Lower lobe of right lung (tissue), 2 donors: ENCODE results near the gene PLEK2. TPM values are rescaled to one million over a fixed set of nuclear protein-coding genes. Genes with fewer than 3 reads are reported as not detected.
A peak's percentile ranks its signal among the peaks of the same experiment; 100 is the strongest.
"Not testable (repeated sequence)": the region's sequence is repeated elsewhere in the genome, so short reads cannot be mapped to it uniquely, and the experiment has no call there.

ENCODE experiments used
- ATAC-seq, 2 donors: fragments of 200-7000 bp; cut with Tn5 transposase; one replicate each; pipeline ENCODE4 v1.9.1; 2020 to 2022; ENCODE audit warnings: mild to moderate bottlenecking in 2 of 2, moderate library complexity in 2 of 2
- DNase-seq: peaks from one replicate; pipeline ENCODE4 v3.0.0-alpha.2; 2020
- H3K27ac ChIP-seq: fragments of 200-600 bp; one replicate; pipeline ENCODE4 v1.8.0; 2022
- H3K27me3 ChIP-seq: fragments of 200-600 bp; one replicate; pipeline ENCODE4 v1.8.0; 2022; ENCODE audit warnings: low read depth
- H3K36me3 ChIP-seq: fragments of 200-600 bp; one replicate; pipeline ENCODE4 v1.8.0; 2022; ENCODE audit warnings: mild to moderate bottlenecking
- H3K4me1 ChIP-seq: fragments of 200-600 bp; one replicate; pipeline ENCODE4 v1.8.0; 2022
- H3K4me3 ChIP-seq: fragments of 200-600 bp; one replicate; pipeline ENCODE4 v1.8.0; 2022; ENCODE audit warnings: mild to moderate bottlenecking
- H3K9me3 ChIP-seq: fragments of 200-600 bp; one replicate; pipeline ENCODE4 v1.8.0; 2022
- intact Hi-C: fragments of 100-400 bp; cut with DNase I; formaldehyde crosslinking; loops from one replicate; pipeline ENCODE4 v1.11.0; 2022
- total RNA-seq: library from RNA; stranded (reverse); fragmentation: NEBNext Ultra II Directional; extraction: Animal tissue kit (Norgen Biotek cat#: 25700); gene quantifications from one replicate; pipeline ENCODE4 v1.2.1, GENCODE V29; 2021
- TF ChIP-seq, protein P1 (sequence below): fragments of 200-600 bp; IDR thresholded peaks from one replicate; pipeline ENCODE4 v1.8.0; 2022; ENCODE audit warnings: antibody characterized with exemption, mild to moderate bottlenecking
- donor health status: DM: no; HTN: yes; CAD: no; lungs with severe emphysema.

PLEK2 gene
- total RNA-seq, 1 donor from 2014 or later: 2.3 TPM

DNA sequence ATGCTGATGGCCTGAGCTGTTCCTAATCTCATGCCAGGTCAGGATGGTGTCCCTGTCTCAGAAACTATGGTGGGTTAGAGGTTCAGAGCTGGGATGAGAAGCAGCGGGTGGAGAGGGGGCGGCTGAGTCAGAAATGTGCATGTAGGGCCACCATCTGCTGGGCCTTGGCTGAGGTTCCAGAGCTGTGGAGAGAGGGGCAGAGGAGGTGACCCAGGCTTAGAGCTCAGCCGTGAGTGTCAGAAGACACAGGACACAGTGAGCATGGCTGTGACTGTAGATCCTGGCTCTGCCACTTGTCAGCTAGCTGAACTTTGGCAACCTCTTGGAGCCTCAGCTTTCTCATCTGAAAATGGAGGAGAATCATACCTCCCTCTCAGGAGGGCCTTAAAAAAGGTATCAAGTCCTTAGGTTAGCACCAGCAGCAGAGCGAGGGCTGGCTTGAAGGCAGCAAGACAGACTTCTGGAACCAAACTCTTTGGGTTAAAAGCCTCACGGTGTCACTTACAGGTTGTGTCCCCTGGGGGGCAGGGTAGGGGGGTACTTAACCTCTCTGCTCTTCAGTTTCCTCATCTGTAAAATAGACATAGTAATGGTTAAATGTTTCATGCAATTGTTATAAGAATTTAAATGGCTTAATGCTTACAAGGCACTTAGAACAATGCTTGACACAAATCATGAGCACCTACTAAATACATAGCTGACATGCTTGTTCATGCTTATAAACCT is 41.8 kb upstream of the PLEK2 start:
- intact Hi-C loops: no loop called here
- DNase-seq: no peak

DNA sequence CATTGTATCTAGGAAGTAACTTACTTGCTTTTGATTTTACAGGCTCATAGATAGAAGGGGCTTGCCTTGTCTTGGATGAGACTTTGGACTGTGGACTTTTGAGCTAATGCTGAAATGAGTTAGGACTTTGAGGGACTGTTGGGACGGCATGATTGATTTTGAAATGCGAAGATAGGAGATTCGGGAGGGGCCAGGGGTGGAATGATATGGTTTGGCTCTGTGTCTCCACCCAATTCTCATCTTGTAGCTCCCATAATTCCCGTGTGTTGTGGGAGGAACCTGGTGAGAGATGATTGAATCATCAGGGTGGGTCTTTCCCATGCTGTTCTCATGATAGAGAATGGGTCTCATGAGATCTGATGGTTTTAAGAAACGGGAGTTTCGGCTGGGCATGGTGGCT is 39.7 kb upstream of the PLEK2 start:
- ATAC-seq, H3K9me3 ChIP-seq, H3K4me1 ChIP-seq, intact Hi-C loops, H3K36me3 ChIP-seq, DNase-seq, H3K27ac ChIP-seq, H3K4me3 ChIP-seq, H3K27me3 ChIP-seq: not testable (repeated sequence)

More for the DNA sequence above, 41.8 kb upstream of the PLEK2 start:
- H3K36me3 ChIP-seq: no peaks in the 10 kb centered on the region
- no peaks in the 10 kb centered on the region for H3K4me1 ChIP-seq
- no peaks in the 10 kb centered on the region for H3K9me3 ChIP-seq
- H3K4me3 ChIP-seq: no peak overlapping the region
- TF ChIP-seq, protein P1, sequence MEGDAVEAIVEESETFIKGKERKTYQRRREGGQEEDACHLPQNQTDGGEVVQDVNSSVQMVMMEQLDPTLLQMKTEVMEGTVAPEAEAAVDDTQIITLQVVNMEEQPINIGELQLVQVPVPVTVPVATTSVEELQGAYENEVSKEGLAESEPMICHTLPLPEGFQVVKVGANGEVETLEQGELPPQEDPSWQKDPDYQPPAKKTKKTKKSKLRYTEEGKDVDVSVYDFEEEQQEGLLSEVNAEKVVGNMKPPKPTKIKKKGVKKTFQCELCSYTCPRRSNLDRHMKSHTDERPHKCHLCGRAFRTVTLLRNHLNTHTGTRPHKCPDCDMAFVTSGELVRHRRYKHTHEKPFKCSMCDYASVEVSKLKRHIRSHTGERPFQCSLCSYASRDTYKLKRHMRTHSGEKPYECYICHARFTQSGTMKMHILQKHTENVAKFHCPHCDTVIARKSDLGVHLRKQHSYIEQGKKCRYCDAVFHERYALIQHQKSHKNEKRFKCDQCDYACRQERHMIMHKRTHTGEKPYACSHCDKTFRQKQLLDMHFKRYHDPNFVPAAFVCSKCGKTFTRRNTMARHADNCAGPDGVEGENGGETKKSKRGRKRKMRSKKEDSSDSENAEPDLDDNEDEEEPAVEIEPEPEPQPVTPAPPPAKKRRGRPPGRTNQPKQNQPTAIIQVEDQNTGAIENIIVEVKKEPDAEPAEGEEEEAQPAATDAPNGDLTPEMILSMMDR: no peak
- peak in 1 of 2 donors; percentile 16 for ATAC-seq
- no peak overlapping the region for H3K27ac ChIP-seq
- peaks cover 4% of the 10 kb centered on the region for H3K27me3 ChIP-seq

DNA sequence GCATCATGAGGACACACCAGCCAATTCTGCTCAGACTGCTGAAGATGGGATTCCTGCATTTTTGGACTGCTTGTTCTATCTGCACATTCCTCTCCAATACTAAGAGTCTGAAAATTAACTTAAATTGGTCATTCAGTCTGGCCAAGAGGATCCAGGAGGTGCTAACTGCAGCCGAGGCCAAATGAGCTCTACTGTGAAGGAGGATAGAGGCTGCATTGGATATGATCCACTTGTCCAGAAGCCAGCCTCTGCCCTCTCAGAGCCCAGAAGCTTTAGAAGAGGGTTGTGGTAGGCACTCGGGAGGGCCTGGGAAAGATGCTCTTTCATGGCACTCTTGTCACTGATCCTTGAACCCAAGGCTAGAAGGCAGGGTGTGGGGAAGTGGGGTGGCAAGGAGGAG is 37.1 kb upstream of the PLEK2 start:
- no peak for ATAC-seq
- DNase-seq: no peak
- H3K4me3 ChIP-seq: no peak overlapping the region
- no peaks in the 10 kb centered on the region for H3K36me3 ChIP-seq
- no peak overlapping the region for H3K27ac ChIP-seq
- intact Hi-C loops: no loop called here
- no peaks in the 10 kb centered on the region for H3K4me1 ChIP-seq
- no peaks in the 10 kb centered on the region for H3K9me3 ChIP-seq
- TF ChIP-seq, protein P1: no peak
- H3K27me3 ChIP-seq: no peaks in the 10 kb centered on the region

DNA sequence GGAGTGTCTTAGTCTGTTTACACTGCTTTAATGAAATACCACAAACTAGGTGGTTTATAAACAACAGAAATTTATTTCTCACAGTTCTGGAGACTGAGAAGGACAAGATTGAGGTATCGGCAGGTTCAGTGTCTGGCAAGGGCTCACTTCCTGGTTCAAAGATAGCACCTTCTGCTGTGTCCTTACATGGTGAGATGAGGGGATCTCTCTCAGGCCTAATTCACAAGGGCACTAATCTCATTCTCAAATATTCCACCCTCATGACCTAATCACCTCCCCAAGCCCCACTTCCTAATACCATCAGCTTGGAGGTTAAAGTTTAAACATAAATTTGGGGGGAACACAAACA is 35.0 kb upstream of the PLEK2 start:
- Histone ChIP-seq H3K36me3 (no peaks in the 10 kb centered on the region), H3K4me1 (no peaks in the 10 kb centered on the region), H3K27me3 (no peaks in the 10 kb centered on the region), H3K27ac (no peak overlapping the region), H3K9me3 (no peaks in the 10 kb centered on the region), H3K4me3 (no peak overlapping the region)
- TF ChIP-seq, protein P1: no peak
- DNase-seq (no peak), ATAC-seq (no peak)
- intact Hi-C loops: no loop called here

DNA sequence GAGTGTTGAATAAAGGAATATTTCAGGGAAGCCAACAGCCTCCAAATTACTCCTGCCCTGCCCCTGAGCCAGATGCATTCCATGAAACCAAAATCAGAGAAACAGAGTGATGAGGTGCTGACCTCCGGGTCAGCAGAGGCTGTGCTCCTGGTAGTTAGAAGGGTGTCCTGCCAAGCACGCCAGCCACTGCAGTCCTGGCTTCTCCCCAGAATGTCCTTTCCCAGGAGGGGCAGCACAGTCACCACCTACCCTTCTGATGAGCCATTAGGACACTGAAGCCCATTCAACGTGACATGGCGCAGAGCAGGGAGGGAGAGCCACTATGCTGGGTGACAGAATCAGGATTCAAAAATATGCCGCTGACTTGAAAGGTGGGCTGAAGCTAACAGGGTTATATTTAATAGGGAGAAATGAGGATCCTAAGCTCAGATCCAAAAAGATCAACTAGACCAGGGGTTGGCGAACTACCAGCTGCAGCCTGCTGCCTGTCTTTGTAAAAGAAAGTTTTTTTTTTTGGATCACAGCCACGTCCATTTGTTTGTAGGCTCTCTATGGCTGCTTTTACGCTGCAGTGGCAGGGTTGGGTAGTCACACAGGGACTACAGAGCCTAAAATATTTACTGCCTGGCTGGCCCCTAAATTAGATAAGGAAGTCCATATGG is 34.5 kb upstream of the PLEK2 start:
- TF ChIP-seq, protein P1: no peak
- DNase-seq: no peak
- no peak overlapping the region for H3K27ac ChIP-seq
- ATAC-seq: no peak
- no peaks in the 10 kb centered on the region for H3K4me1 ChIP-seq
- H3K4me3 ChIP-seq: no peak overlapping the region
- H3K9me3 ChIP-seq: no peaks in the 10 kb centered on the region
- H3K27me3 ChIP-seq: no peaks in the 10 kb centered on the region
- intact Hi-C loops: no loop called here
- H3K36me3 ChIP-seq: no peaks in the 10 kb centered on the region

DNA sequence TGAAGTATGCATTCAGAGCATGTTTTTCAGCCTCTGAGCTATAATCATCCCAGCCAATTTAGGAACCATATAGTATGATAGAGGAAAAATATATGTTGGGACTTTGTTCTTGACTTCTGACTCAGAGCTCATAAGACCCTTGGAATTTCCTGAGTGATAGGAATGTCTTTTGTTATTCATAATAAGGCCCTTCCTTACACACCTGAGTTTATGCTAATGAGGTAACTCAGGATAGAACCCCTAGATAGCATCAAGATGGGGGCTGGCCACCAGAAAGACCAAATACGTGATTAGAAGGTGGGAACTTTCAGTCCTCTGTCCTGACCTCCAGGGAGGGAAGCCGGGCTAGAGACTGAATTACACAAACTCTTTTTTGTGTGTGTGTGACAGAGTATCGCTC is 32.4 kb upstream of the PLEK2 start:
- intact Hi-C loops: no loop called here
- Histone ChIP-seq H3K9me3 (no peaks in the 10 kb centered on the region), H3K27ac (no peak overlapping the region), H3K4me3 (no peak overlapping the region), H3K4me1 (no peaks in the 10 kb centered on the region), H3K36me3 (no peaks in the 10 kb centered on the region), H3K27me3 (no peaks in the 10 kb centered on the region)
- ATAC-seq (no peak), DNase-seq (no peak)
- TF ChIP-seq, protein P1: no peak
